Hematopoietic multipotent progenitor cell treated with erythropoietin and hydrocortisone succinate and interleukin-3 and kit ligand, for 8 days (in vitro differentiated cells): ENCODE data around the gene ATP11A.

ENCODE experiments used
- DNase-seq: peaks from one replicate; pipeline ENCODE4 v3.0.0-alpha.2; 2015

The ATP11A gene

GRCh38 chr13:112693831-112694497, 4.1 kb downstream of the ATP11A start:
- peak; percentile 54 for DNase-seq

GRCh38 chr13:112695121-112695520, 5.3 kb downstream of the ATP11A start:
- DNase-seq: no peak

GRCh38 chr13:112696001-112696868, 6.4 kb downstream of the ATP11A start:
- DNase-seq: no peak

- DNase-seq: no peak
Observed at GRCh38 chr13:112696869-112697465, 7.1 kb downstream of the ATP11A start.

DNA sequence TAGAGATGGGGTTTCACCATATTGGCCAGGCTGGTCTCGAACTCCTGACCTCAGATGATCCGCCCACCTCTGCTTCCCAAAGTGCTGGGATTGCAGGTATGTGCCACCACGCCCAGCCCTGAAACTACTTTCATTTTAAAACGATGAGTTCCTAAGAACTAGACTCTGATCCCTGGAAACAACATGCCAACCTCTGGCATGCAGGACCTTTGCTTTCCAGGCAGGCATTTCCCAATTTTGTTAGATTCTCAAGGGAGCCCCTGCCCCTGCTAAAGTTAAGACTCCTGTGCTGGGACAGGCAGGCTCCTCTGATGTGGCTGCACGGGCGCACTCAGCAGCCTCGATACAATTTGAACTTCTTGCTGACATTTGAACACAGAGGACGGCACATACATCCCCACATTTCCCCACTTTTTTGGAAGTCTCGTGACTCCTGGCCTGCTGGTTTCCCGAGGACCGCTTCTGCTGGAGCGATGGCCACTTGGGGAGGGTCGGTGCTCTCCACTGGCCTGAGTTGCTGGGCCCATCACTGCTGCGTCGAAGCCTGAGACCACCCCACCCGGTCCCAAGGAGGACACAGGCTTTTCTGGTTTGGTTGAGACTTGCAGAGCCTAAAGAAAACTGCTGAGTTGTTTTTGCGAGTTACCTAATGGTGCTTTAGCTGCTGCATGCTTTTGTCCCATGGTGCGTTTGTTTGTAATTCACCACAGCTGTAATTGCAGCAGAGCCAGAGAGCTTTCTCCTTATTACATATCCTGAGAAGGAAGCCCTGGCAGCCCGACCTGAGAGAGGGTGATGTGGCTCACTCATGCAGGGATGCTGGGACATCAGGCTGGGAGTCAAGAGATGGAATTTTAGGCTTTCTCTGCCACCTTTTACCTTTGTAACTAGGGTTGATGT, 8.2 kb downstream of the ATP11A start:
- no peak for DNase-seq

GRCh38 chr13:112699322-112699918, 9.6 kb downstream of the ATP11A start:
- no peak for DNase-seq

DNA sequence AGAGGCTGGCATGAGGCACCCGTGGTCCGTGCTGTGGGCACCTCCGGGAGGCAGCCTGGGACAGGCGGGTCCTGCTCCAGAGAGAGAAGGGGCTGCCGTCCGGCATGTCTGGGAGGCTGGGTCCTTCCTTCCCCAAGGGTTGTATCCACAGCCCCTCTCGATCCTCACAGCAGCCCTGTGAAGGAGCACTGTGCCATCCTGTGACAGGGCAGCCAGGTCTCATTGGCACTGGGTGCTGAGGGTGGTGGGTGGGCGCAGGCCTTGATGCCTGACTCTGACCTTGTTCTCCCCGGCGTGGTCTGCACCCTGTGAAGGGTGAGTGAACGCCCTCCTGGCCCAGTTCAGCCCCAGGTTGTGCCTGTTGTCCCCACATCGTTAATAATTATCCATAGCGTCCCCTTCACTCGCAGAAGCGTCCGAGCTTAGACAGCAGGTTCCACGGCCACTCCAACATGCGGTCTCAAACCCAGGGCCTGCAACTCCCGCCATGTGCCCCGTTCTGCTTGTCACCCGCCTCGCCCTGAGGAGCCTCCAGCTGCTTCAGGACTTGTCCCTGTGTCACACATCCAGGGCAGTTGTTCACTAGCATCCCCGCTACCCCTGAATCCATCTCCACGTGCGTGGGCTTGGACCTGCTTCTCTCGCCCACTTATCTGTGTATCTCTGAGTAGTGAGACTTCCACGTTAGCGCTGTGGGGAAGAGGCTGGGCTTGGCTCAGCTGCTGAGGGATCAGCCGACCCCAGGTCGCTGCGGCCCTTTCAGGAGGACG, 10.6 kb downstream of the ATP11A start:
- peak; percentile 45 for DNase-seq

GRCh38 chr13:112702341-112702985, 12.6 kb downstream of the ATP11A start:
- DNase-seq: no peak

- peak; percentile 28 for DNase-seq
Observed at GRCh38 chr13:112702986-112703379, 13.1 kb downstream of the ATP11A start.

GRCh38 chr13:112703449-112704284, 13.8 kb downstream of the ATP11A start:
- DNase-seq: no peak

DNA sequence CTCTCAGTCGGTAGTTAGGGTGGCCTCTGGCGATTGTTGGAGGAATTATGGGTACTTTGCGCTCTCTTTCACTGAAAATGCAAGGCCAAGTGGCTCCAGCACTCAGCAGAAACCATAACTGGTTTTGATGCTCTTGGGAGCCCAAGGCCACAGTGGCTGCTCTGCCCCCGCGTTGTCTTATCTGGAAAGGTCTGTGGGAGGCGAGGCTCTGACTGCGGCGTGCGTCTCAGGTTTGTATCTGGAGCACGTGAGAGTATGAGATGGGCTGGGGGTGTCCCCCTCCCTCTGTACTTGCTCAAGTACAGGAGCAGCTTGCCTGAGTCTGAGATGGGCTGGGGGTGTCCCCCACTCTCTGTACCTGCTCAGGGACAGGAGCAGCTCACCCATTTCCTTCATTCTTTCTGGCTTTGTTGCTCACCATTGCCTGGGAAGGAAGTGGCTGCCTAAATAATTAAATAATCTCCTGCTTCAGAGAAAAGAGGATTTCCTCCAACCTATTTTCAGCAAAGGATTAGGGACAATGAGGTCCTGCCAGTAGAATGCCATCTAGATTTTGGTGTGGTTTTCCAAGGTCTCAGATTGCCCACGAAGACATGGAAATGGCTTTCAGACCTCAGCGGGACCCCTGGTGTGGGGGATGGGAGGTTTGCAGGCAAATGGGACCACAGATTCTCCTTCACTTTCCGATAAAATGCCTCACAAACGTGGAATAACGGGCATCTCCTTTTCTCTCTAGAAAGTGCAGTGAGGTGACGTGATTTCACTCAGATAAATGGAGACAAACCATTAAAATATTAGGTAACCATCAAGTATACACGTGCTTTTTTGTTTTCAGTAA, 14.7 kb downstream of the ATP11A start:
- DNase-seq: peak; percentile 74

- DNase-seq: no peak
Observed at GRCh38 chr13:112705286-112705685, 15.4 kb downstream of the ATP11A start.

GRCh38 chr13:112706171-112706570, 16.3 kb downstream of the ATP11A start:
- no peak for DNase-seq

- DNase-seq: no peak
Observed at GRCh38 chr13:112708560-112709240, 18.9 kb downstream of the ATP11A start.

DNA sequence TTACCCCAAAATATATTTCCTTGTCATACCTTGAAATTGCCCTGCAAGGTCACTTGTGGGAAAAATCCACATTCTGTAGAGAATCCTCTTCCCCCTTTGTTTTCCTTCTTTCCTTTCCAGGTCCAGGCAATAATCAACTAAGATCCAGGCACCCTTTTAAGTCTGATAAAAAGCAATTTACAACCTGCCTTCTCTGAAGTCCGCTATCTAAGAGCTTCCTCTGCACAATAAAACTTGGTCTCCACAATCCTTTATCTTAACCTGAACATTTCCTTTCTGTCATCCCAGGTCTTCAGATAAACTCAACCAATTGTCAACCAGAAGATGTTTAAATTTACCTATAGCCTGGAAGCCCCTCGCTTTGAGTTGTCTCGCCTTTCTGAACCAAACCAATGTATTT, 19.5 kb downstream of the ATP11A start:
- DNase-seq: peak; percentile 69

GRCh38 chr13:112709825-112710783, 20.3 kb downstream of the ATP11A start:
- DNase-seq: no peak

- no peak for DNase-seq
Observed at GRCh38 chr13:112710855-112711527, 21.2 kb downstream of the ATP11A start.
